ENCODE measurements around the gene SH2D3A. TPM values are rescaled to one million over a fixed set of nuclear protein-coding genes. Genes with fewer than 3 reads are reported as not detected.

The SH2D3A gene
- total and polyA plus RNA-seq, 2 of the 4 experiments (the other 2 are of a cell fraction): under 0.01 to 0.09 TPM

GRCh38 chr19:6812612-6813011 lies 45.4 kb upstream of the SH2D3A start:
- H3K27me3 ChIP-seq (ENCODE audit: control insufficient read depth, insufficient read depth, low read length): no peaks in the 10 kb centered on the region
- in situ Hi-C loops (cut with MboI; ENCODE audit: low sequenced_read_pairs) (no loop called here), intact Hi-C loops (cut with micrococcal nuclease) (no loop called here), dilution Hi-C loops (cut with HindIII; ENCODE audit: low sequenced_read_pairs, unreplicated experiment) (no loop called here)
- no peaks in the 10 kb centered on the region for H3K4me1 ChIP-seq (ENCODE audit: control insufficient read depth, insufficient read depth, low read length)
- ATAC-seq (ENCODE audit: low read depth): no peak
- no peaks in the 10 kb centered on the region for H3K79me1 ChIP-seq (ENCODE audit: low read depth in 1 of 2, low read length in 2 of 2)
- BruUV-seq (replicated peaks): no TSS peak
- 60% methylated on average over 1 of the region's 2 CpGs; no CpG with 5 or more reads in 1 of the 2 experiments for WGBS, 2 experiments (ENCODE audit: extremely low coverage in 2 of 2, insufficient read length in 1 of 2)
- no peak overlapping the region for H4K91ac ChIP-seq (ENCODE audit: insufficient read depth, low read depth, low read length)
- POLR2A ChIA-PET (ENCODE audit: unreplicated experiment): no interaction called here
- DNase-seq: no peak
- no peak overlapping the region for H4K8ac ChIP-seq (ENCODE audit: low read depth in 2 of 2, low read length in 2 of 2)
- H2AK5ac ChIP-seq (ENCODE audit: low read depth, low read length): no peak overlapping the region
- no peak overlapping the region for H3K56ac ChIP-seq (ENCODE audit: extremely low read depth, insufficient read depth, low read length)
- H3K23ac ChIP-seq (ENCODE audit: low read depth, low read length): no peak overlapping the region
- no peaks in the 10 kb centered on the region for H3K36me3 ChIP-seq (ENCODE audit: control insufficient read depth, insufficient read depth, low read length)
- H2BK5ac ChIP-seq (ENCODE audit: low read depth, low read length, poor library complexity, severe bottlenecking): no peak overlapping the region
- H3K4me2 ChIP-seq (ENCODE audit: low read depth, low read length): no peak overlapping the region
- no peak overlapping the region for H3K4me3 ChIP-seq (ENCODE audit: insufficient read depth, low read depth, low read length)
- H3K9me3 ChIP-seq (ENCODE audit: control insufficient read depth, insufficient read depth, low read length): no peaks in the 10 kb centered on the region; the same call in 1 of the 2 replicates
- H3K9ac ChIP-seq (ENCODE audit: low read depth, low read length): no peak overlapping the region
- H2AFZ ChIP-seq (replicated peaks; ENCODE audit: low read length, poor library complexity): no peak overlapping the region
- TF ChIP-seq MAZ (IDR thresholded peaks at IDR 0.05; ENCODE audit: borderline replicate concordance, low read depth, low read length) (no peak), BHLHE40 (IDR thresholded peaks at IDR 0.05; ENCODE audit: low read depth, low read length) (no peak), ELK1 (IDR thresholded peaks at IDR 0.05; ENCODE audit: borderline replicate concordance, low read depth, low read length) (no peak)
- H3K18ac ChIP-seq (ENCODE audit: low read depth, low read length): no peak overlapping the region
- no peaks in the 10 kb centered on the region for H4K20me1 ChIP-seq (ENCODE audit: insufficient read depth, low read length)
- H3K14ac ChIP-seq (replicated peaks; ENCODE audit: low read depth, low read length): no peak overlapping the region
- no peak overlapping the region for H3K27ac ChIP-seq (ENCODE audit: insufficient read depth, low read length)
- CTCF ChIA-PET: no interaction called here
- H3K9me1 ChIP-seq (ENCODE audit: insufficient read depth, low read length): no peaks in the 10 kb centered on the region
- no peak overlapping the region for H2AK9ac ChIP-seq (replicated peaks; ENCODE audit: low read depth, low read length, poor library complexity)
- no peak overlapping the region for H3K4ac ChIP-seq (ENCODE audit: low read depth, low read length)
- H2BK120ac ChIP-seq (ENCODE audit: low read depth, low read length): no peak overlapping the region
- no peak overlapping the region for H2BK20ac ChIP-seq (ENCODE audit: low read depth, low read length)
- no peak overlapping the region for H4K5ac ChIP-seq (ENCODE audit: low read depth, low read length)
- no peak overlapping the region for H2BK15ac ChIP-seq (ENCODE audit: low read depth, low read length)

All from IMR-90 (cell line).